GM10266 (cell line): Measurements from ENCODE around the gene CEP128.

Experiments used
- DNase-seq: peaks from one replicate; pipeline ENCODE4 v3.0.0; 2012; ENCODE audit errors: extremely low spot score
- CTCF ChIP-seq: IDR thresholded peaks from 2 replicates; pipeline ENCODE4 v1.5.1; 2012; ENCODE audit warnings: mild to moderate bottlenecking, low read depth; ENCODE audit not compliant: control insufficient read depth, insufficient read depth; ENCODE audit errors: missing control alignments

CEP128 gene

GRCh38 chr14:80464531-80465149 lies 476.9 kb downstream of the CEP128 start:
- TF ChIP-seq CTCF: no peak
- DNase-seq: no peak

GRCh38 chr14:80456209-80456608 lies 485.3 kb downstream of the CEP128 start:
- no peak for TF ChIP-seq CTCF
- DNase-seq: no peak

GRCh38 chr14:80455031-80455430 lies 486.5 kb downstream of the CEP128 start:
- TF ChIP-seq CTCF: no peak
- no peak for DNase-seq

GRCh38 chr14:80448267-80448666 lies 493.3 kb downstream of the CEP128 start:
- DNase-seq: no peak
- no peak for TF ChIP-seq CTCF

GRCh38 chr14:80447392-80447791 lies 494.1 kb downstream of the CEP128 start:
- DNase-seq: no peak
- TF ChIP-seq CTCF: no peak
